A673 (cell line): ENCODE measurements around the gene CFAP61. TPM values are rescaled to one million over a fixed set of nuclear protein-coding genes. Genes with fewer than 3 reads are reported as not detected.

Experiments used
- BruUV-seq: library from RNA; stranded (reverse); fragments of 400-500 nt; replicated peaks from 2 replicates; lab custom pipeline; 2021; lab: Mats Ljungman, UMichigan
- CTCF ChIA-PET: fragments of 300-600 bp; sonication (Branson Sonifier 250); formaldehyde crosslinking; loops from one replicate; lab custom pipeline; 2022; ENCODE audit warnings: antibody characterized with exemption; lab: Charles Lee
- POLR2A ChIA-PET: fragments of 300-600 bp; sonication (Branson Sonifier 250); formaldehyde crosslinking; loops from one replicate; lab custom pipeline; 2022; ENCODE audit warnings: antibody characterized with exemption; ENCODE audit not compliant: low non-redundant PET; lab: Charles Lee
- DNase-seq: peaks from one replicate; pipeline ENCODE4 v3.0.0-alpha.2; 2015; ENCODE audit warnings: low spot score
- H3K27ac ChIP-seq: fragments of 200-600 bp; sonication (generic); 2 replicates; pipeline ENCODE4 v1.5.1; 2016; ENCODE audit warnings: mixed run types, low read depth, mild to moderate bottlenecking, mixed read lengths, antibody characterized with exemption, low read length; ENCODE audit not compliant: poor library complexity, severe bottlenecking
- H3K27me3 ChIP-seq: fragments of 200-600 bp; sonication (generic); replicated peaks from 2 replicates; pipeline ENCODE4 v1.6.1; 2017; ENCODE audit warnings: mixed run types, low read depth, mild to moderate bottlenecking, mixed read lengths, antibody characterized with exemption, low read length; ENCODE audit not compliant: insufficient read depth, poor library complexity
- H3K36me3 ChIP-seq: fragments of 200-600 bp; sonication (generic); 2 replicates; pipeline ENCODE4 v1.6.1; 2016; ENCODE audit warnings: mixed run types, mild to moderate bottlenecking, mixed read lengths, antibody characterized with exemption, low read length; ENCODE audit not compliant: insufficient read depth, poor library complexity, severe bottlenecking
- H3K4me1 ChIP-seq: fragments of 200-600 bp; sonication (generic); 2 replicates; pipeline ENCODE4 v1.6.1; 2017; ENCODE audit warnings: mixed run types, mild to moderate bottlenecking, mixed read lengths, antibody characterized with exemption, low read length; ENCODE audit not compliant: insufficient read depth, poor library complexity, severe bottlenecking
- H3K4me3 ChIP-seq: fragments of 200-600 bp; sonication (generic); 2 replicates; pipeline ENCODE4 v1.5.1; 2016; ENCODE audit warnings: low read depth, mixed run types, mild to moderate bottlenecking, mixed read lengths, low read length; ENCODE audit not compliant: poor library complexity, severe bottlenecking
- H3K9me3 ChIP-seq: fragments of 200-600 bp; sonication (generic); 2 replicates; pipeline ENCODE4 v1.6.1; 2016; ENCODE audit warnings: mixed run types, low read depth, mild to moderate bottlenecking, mixed read lengths, antibody characterized with exemption, low read length; ENCODE audit not compliant: poor library complexity, severe bottlenecking
- CTCF ChIP-seq: fragments of 300-800, 200-600 bp; sonication (generic); conservative IDR thresholded peaks from 2 replicates; pipeline ENCODE4 v1.5.1; 2017; ENCODE audit warnings: low read depth, mild to moderate bottlenecking, antibody characterized with exemption, low read length, moderate library complexity, mixed read lengths
- EZH2 ChIP-seq: fragments of 200-600 bp; sonication (generic); IDR thresholded peaks from 2 replicates; pipeline ENCODE4 v1.6.1; 2017; ENCODE audit warnings: borderline replicate concordance, low read depth, mild to moderate bottlenecking, mixed read lengths, antibody characterized with exemption, low read length; ENCODE audit not compliant: poor library complexity, severe bottlenecking
- intact Hi-C: fragments of 100-400 bp; cut with micrococcal nuclease; formaldehyde crosslinking; loops from one replicate; pipeline ENCODE4 v1.10.0; 2022; ENCODE audit not compliant: unreplicated experiment
- total RNA-seq: library from RNA; stranded (reverse); gene quantifications from 2 replicates; pipeline ENCODE4 v1.2.3, GENCODE V29; 2021

Gene CFAP61
- total RNA-seq, 1 experiment from 2014 or later = not detected

GRCh38 chr20:20318365-20319161, 266.2 kb downstream of the CFAP61 start:
- intact Hi-C loops = no loop called here
- DNase-seq = no peak
- H3K36me3 ChIP-seq = no peaks in the 10 kb centered on the region
- ChIA-PET POLR2A (no interaction called here), CTCF (no interaction called here)
- no peak for TF ChIP-seq EZH2
- no peak for TF ChIP-seq CTCF
- H3K27me3 ChIP-seq = no peaks in the 10 kb centered on the region
- no peak overlapping the region for H3K4me3 ChIP-seq
- no peaks in the 10 kb centered on the region for H3K9me3 ChIP-seq
- no peaks in the 10 kb centered on the region for H3K4me1 ChIP-seq
- H3K27ac ChIP-seq = no peak overlapping the region
- no TSS peak for BruUV-seq

GRCh38 chr20:20321134-20321533, 268.8 kb downstream of the CFAP61 start:
- H3K36me3 ChIP-seq = no peaks in the 10 kb centered on the region
- intact Hi-C loops = no loop called here
- no TSS peak for BruUV-seq
- peaks cover 14% of the 10 kb centered on the region for H3K27me3 ChIP-seq
- TF ChIP-seq CTCF = no peak
- no peak for TF ChIP-seq EZH2
- H3K27ac ChIP-seq = no peak overlapping the region
- no peak for DNase-seq
- no peak overlapping the region for H3K4me3 ChIP-seq
- H3K9me3 ChIP-seq = no peaks in the 10 kb centered on the region
- ChIA-PET CTCF (no interaction called here), POLR2A (no interaction called here)
- no peaks in the 10 kb centered on the region for H3K4me1 ChIP-seq

- intact Hi-C loops = no loop called here
- no peak for TF ChIP-seq EZH2
- TF ChIP-seq CTCF = no peak
- no TSS peak for BruUV-seq
- Histone ChIP-seq H3K36me3 (no peaks in the 10 kb centered on the region), H3K4me3 (no peak overlapping the region), H3K4me1 (no peaks in the 10 kb centered on the region), H3K27me3 (peaks cover 22% of the 10 kb centered on the region), H3K9me3 (no peaks in the 10 kb centered on the region), H3K27ac (no peak overlapping the region)
- ChIA-PET POLR2A (no interaction called here), CTCF (no interaction called here)
- no peak for DNase-seq
These were observed 269.6 kb downstream of the CFAP61 start for GRCh38 chr20:20321917-20322316.
